Measurements from ENCODE around the gene MAML3. TPM values are rescaled to one million over a fixed set of nuclear protein-coding genes. Genes with fewer than 3 reads are reported as not detected.

MAML3 gene
- total RNA-seq, 6 donors from 2014 or later = 9.6 to 31.4 (median 14.5) TPM

DNA sequence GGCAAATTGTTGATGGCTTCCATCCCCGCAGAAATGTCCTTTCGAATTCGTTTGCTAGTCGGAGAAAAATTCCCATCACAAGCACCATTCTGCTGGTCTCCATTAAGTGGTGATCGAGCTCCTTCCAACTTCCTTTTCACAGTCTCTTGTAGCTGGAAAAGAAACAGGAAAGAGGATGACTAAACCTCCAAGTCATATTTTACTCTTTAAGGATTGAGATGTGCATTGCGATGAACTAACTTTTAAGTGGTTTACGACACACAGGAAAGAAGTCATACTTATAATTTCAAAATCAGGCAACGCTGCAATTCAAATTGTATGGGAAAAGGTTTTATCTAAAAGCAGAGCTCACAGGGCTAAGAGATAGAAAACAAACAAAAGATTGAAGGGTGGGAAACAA lies 263.2 kb downstream of the MAML3 start:
- Histone ChIP-seq H3K4me1 (peaks cover 18 to 27% (median 21%) of the 10 kb centered on the region in 4 donors), H3K27ac (peak overlapping the region in 2 of 4 donors; percentile 17 to 28), H3K27me3 (no peaks in the 10 kb centered on the region), H3K36me3 (peaks cover 0 to 4% (median 0%) of the 10 kb centered on the region in 4 donors), H3K9me3 (no peaks in the 10 kb centered on the region), H3K4me3 (no peak overlapping the region)
- TF ChIP-seq CTCF (IDR thresholded peaks at IDR 0.05) = no peak
- WGBS, 2 donors = 72 to 78% methylated on average over 8 of the region's 8 CpGs
- no peak for DNase-seq
- no peak for ATAC-seq (ENCODE audit: low FRiP score in 2 of 2)

GRCh38 chr4:139889901-139890300 lies 264.1 kb downstream of the MAML3 start:
- DNase-seq (peak in 1 of 2 donors; percentile 12), ATAC-seq (ENCODE audit: low FRiP score in 2 of 2) (no peak)
- no peaks in the 10 kb centered on the region for H3K27me3 ChIP-seq
- no peaks in the 10 kb centered on the region for H3K9me3 ChIP-seq
- H3K27ac ChIP-seq = peak overlapping the region in 1 of 4 donors; percentile 28
- 88 to 95% methylated on average over 6 of the region's 6 CpGs for WGBS, 2 donors
- H3K4me3 ChIP-seq = no peak overlapping the region
- H3K36me3 ChIP-seq = peaks cover 0 to 4% (median 0%) of the 10 kb centered on the region in 4 donors
- peaks cover 18 to 27% (median 21%) of the 10 kb centered on the region in 4 donors for H3K4me1 ChIP-seq
- TF ChIP-seq EP300 (IDR thresholded peaks at IDR 0.05) (no peak), POLR2A (IDR thresholded peaks at IDR 0.05) (no peak), CTCF (IDR thresholded peaks at IDR 0.05) (no peak), POLR2AphosphoS5 (IDR thresholded peaks at IDR 0.05) (no peak)

DNA sequence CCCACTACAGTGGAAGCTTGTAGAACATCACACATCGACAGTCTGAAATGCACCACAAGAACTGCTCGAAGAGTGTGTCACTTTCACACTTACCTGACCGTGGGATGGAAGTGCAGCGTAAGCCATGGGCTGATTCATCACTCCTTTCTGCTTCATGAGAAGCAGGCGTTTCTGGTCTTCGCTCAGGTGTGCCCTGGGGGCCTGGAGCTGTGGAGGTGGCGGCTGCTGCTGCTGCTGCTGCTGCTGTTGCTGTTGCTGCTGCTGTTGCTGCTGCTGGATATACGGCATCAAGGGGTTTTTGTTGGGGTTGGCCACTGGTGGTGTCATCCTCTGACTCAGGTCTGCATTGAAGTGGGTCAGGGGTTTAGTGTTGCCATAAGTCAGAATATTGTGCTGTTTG lies 264.7 kb downstream of the MAML3 start:
- H3K9me3 ChIP-seq = no peaks in the 10 kb centered on the region
- peaks cover 18 to 27% (median 21%) of the 10 kb centered on the region in 4 donors for H3K4me1 ChIP-seq
- no peak overlapping the region for H3K4me3 ChIP-seq
- H3K27ac ChIP-seq = no peak overlapping the region
- H3K36me3 ChIP-seq = peaks cover 0 to 4% (median 0%) of the 10 kb centered on the region in 4 donors
- TF ChIP-seq POLR2A (IDR thresholded peaks at IDR 0.05) = no peak
- no peak for TF ChIP-seq POLR2AphosphoS5 (IDR thresholded peaks at IDR 0.05)
- no peak for DNase-seq
- no peak for ATAC-seq (ENCODE audit: low FRiP score in 2 of 2)
- 84 to 88% methylated on average over 8 of the region's 8 CpGs for WGBS, 2 donors
- no peaks in the 10 kb centered on the region for H3K27me3 ChIP-seq

DNA sequence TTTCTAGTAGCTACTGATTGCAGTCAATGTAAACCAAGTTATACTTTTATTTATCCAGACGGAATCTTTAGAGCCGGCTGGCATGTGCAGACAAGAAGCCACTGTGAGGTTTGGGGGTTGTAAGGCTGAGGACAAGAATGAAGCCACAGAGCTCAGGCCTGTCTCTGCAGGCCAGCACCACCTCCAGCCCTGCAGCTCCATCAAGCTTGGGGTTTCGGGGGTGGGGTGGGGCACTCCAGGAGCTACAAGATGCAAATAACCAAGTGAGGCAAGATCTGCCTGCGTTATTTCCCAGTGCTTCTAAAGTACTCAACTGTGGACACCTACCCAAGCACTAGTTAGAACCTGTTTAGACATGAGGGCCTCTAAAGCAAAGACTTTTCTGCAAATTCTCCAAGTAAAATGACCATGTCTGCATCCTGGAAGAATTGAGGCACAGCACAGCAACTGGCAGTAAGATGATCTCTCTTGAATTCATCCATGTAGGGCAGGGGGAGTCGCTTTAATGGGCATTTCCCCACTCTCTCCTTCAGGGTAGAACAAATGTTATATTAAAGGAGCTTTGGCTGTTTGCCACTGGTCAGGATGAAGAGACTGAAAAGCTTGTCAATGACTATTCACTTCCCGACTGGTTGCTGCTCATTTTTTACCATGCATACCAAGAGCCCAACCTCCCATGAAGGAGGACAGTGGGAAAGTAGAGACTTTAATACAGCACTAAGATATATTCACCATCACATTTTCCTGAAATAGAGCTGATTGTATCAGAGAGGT lies 265.8 kb downstream of the MAML3 start:
- DNase-seq (peak in 1 of 2 donors; percentile 75), ATAC-seq (ENCODE audit: low FRiP score in 2 of 2) (peak in 1 of 2 donors; percentile 80)
- TF ChIP-seq POLR2A (IDR thresholded peaks at IDR 0.05) (no peak), CTCF (IDR thresholded peaks at IDR 0.05) (no peak), POLR2AphosphoS5 (IDR thresholded peaks at IDR 0.05) (no peak), EP300 (IDR thresholded peaks at IDR 0.05) (no peak)
- Histone ChIP-seq H3K4me3 (no peak overlapping the region), H3K27me3 (no peaks in the 10 kb centered on the region), H3K9me3 (no peaks in the 10 kb centered on the region), H3K36me3 (peaks cover 0 to 4% (median 0%) of the 10 kb centered on the region in 4 donors), H3K27ac (peak overlapping the region; percentile 47 to 70 (median 54)), H3K4me1 (peaks cover 18 to 27% (median 21%) of the 10 kb centered on the region in 4 donors)
- 51 to 65% methylated on average over 6 of the region's 6 CpGs for WGBS, 2 donors

- Histone ChIP-seq H3K4me3 (peak overlapping the region in 3 of 4 donors; percentile 15 to 39 (median 34)), H3K4me1 (peaks cover 18 to 27% (median 21%) of the 10 kb centered on the region in 4 donors), H3K27ac (peak overlapping the region; percentile 47 to 70 (median 54)), H3K9me3 (no peaks in the 10 kb centered on the region), H3K36me3 (peaks cover 0 to 4% (median 0%) of the 10 kb centered on the region in 4 donors), H3K27me3 (no peaks in the 10 kb centered on the region)
- WGBS, 2 donors = 29 to 33% methylated on average over 4 of the region's 4 CpGs
- DNase-seq (no peak), ATAC-seq (ENCODE audit: low FRiP score in 2 of 2) (no peak)
- TF ChIP-seq POLR2A (IDR thresholded peaks at IDR 0.05) = no peak
- peak in 1 of 4 donors; percentile 10 for TF ChIP-seq EP300 (IDR thresholded peaks at IDR 0.05)
- TF ChIP-seq POLR2AphosphoS5 (IDR thresholded peaks at IDR 0.05) = peak in 1 of 2 donors; percentile 16
Observed at GRCh38 chr4:139887376-139887802, 266.6 kb downstream of the MAML3 start.

All from upper lobe of left lung (tissue), 6 donors.